Keratinocyte (primary cell): ENCODE measurements around the gene EMP3. TPM values are rescaled to one million over a fixed set of nuclear protein-coding genes. Genes with fewer than 3 reads are reported as not detected.

Experiments
- DNase-seq: peaks from one replicate; pipeline ENCODE4 v3.0.0-alpha.2; 2011; ENCODE audit warnings: low read depth, missing footprints, low spot score
- FAIRE-seq: peaks from 2 replicates; lab custom pipeline; 2011; peaks lifted over from hg19 to GRCh38; lab: Jason Lieb, UNC
- H2AFZ ChIP-seq: 2 replicates; pipeline ENCODE4 v1.6.0; 2012; ENCODE audit warnings: low read length, control low read depth, inconsistent platforms; ENCODE audit not compliant: control insufficient read depth
- H3K27ac ChIP-seq: 2 replicates; pipeline ENCODE4 v1.5.1; 2011; ENCODE audit warnings: low read length; ENCODE audit not compliant: control insufficient read depth, insufficient read depth
- H3K27me3 ChIP-seq: 3 replicates; pipeline ENCODE4 v1.6.0; 2011; ENCODE audit warnings: low read length; ENCODE audit not compliant: control insufficient read depth, insufficient read depth; ENCODE audit errors: extremely low read depth
- H3K36me3 ChIP-seq, 2 experiments: 2 replicates in 1 of 2; 3 replicates in 1 of 2; pipeline ENCODE4 v1.5.1; 2011; ENCODE audit warnings: low read length in 2 of 2, mild to moderate bottlenecking in 1 of 2; ENCODE audit not compliant: control insufficient read depth in 2 of 2, insufficient read depth in 2 of 2; ENCODE audit errors: extremely low read depth in 1 of 2
- H3K4me1 ChIP-seq: 3 replicates; pipeline ENCODE4 v1.5.1; 2011; ENCODE audit warnings: low read length; ENCODE audit not compliant: control insufficient read depth, insufficient read depth; ENCODE audit errors: extremely low read depth
- H3K4me2 ChIP-seq: 3 replicates; pipeline ENCODE4 v1.6.0; 2011; ENCODE audit warnings: low read depth, low read length; ENCODE audit not compliant: control insufficient read depth, insufficient read depth; ENCODE audit errors: extremely low read depth
- H3K4me3 ChIP-seq, 3 experiments: fragments of 200-600 bp in 1 of 3; sonication (generic) in 1 of 3; 2 replicates in 2 of 3; 3 replicates in 1 of 3; pipeline ENCODE4 v1.5.1; 2011 to 2016; ENCODE audit warnings: low read length in 3 of 3, mild to moderate bottlenecking in 3 of 3, control low read depth in 2 of 3, inconsistent platforms in 1 of 3, low read depth in 1 of 3, mixed read lengths in 1 of 3, mixed run types in 1 of 3, moderate library complexity in 1 of 3; ENCODE audit not compliant: control insufficient read depth in 2 of 3, insufficient read depth in 2 of 3; ENCODE audit errors: extremely low read depth in 1 of 3
- H3K79me2 ChIP-seq: 2 replicates; pipeline ENCODE4 v1.6.0; 2012; ENCODE audit warnings: low read length; ENCODE audit not compliant: control insufficient read depth, insufficient read depth
- H3K9ac ChIP-seq: 3 replicates; pipeline ENCODE4 v1.6.0; 2011; ENCODE audit warnings: low read length; ENCODE audit not compliant: control insufficient read depth, insufficient read depth; ENCODE audit errors: extremely low read depth
- H3K9me1 ChIP-seq: 3 replicates; pipeline ENCODE4 v1.6.0; 2011; ENCODE audit warnings: low read length; ENCODE audit not compliant: control insufficient read depth, insufficient read depth; ENCODE audit errors: extremely low read depth
- H3K9me3 ChIP-seq: 2 replicates; pipeline ENCODE4 v1.5.1; 2012; ENCODE audit warnings: low read depth, low read length; ENCODE audit not compliant: control insufficient read depth
- H4K20me1 ChIP-seq: 3 replicates; pipeline ENCODE4 v1.6.0; 2011; ENCODE audit warnings: low read length; ENCODE audit not compliant: control insufficient read depth, insufficient read depth; ENCODE audit errors: extremely low read depth
- EZH2 ChIP-seq: IDR thresholded peaks from one replicate; pipeline ENCODE4 v1.6.1; 2012; ENCODE audit warnings: inconsistent platforms, mild to moderate bottlenecking, low read length, moderate library complexity
- dilution Hi-C: fragments of 300-500 bp; cut with MboI; formaldehyde crosslinking; loops from one replicate; pipeline ENCODE4 v1.7.0; 2020; ENCODE audit warnings: low sequenced_read_pairs; ENCODE audit not compliant: extremely low pct_ligation_motif_present
- polyA plus RNA-seq, 5 experiments: library from polyadenylated mRNA; depleted of rRNA in 3 of 5; stranded (reverse) in 3 of 5; stranded (forward) in 1 of 5; unstranded in 1 of 5; fragments of >200 nt; gene quantifications; 1 replicate in 1 of 5; 2 replicates in 3 of 5; 3 replicates in 1 of 5; pipeline versions ENCODE4 v1.2.1 to v1.2.3, GENCODE V29; 2011 to 2012; ENCODE audit warnings: missing spikeins in 2 of 5, low read depth in 1 of 5, low replicate concordance in 1 of 5
- TF ChIP-seq, protein P1 (sequence below), 3 experiments: IDR thresholded peaks in 1 of 3; conservative IDR thresholded peaks in 1 of 3; optimal IDR thresholded peaks in 1 of 3; 2 replicates in 2 of 3; 3 replicates in 1 of 3; pipeline versions ENCODE3 to v1.5.1; 2011; ENCODE audit warnings: low read length in 3 of 3, mild to moderate bottlenecking in 3 of 3, moderate library complexity in 2 of 3, control low read depth in 1 of 3, inconsistent platforms in 1 of 3; ENCODE audit not compliant: insufficient read depth in 2 of 3; ENCODE audit errors: extremely low read depth in 1 of 3

The EMP3 gene
- polyA plus RNA-seq, 1 donor (not counting 4 experiments of a cell fraction or from before 2014, with no cell fraction given) = 177 TPM

DNA sequence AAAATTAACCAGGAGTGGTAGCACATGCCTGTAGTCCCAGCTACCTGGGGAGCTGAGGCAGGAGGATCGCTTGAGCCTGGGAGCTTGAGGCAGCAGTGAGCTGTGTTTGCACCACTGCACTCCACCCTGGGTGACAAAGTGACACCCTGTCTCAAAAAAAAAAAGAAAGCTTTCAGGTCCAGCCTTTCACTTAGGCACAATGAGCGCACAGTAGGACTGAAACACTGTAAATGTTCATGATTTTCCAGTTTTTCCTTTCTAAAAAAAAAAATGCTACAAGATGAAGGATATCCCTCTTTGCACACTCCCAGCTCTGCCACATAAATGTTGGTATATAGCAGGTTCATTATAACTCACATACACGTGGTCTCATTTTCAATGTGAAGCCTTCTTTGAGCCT lies 37.6 kb upstream of the EMP3 start:
- dilution Hi-C loops = no loop called here
- Histone ChIP-seq H3K36me3 (no peaks in the 10 kb centered on the region), H3K9ac (no peak overlapping the region), H3K4me3 (no peak overlapping the region), H3K79me2 (no peaks in the 10 kb centered on the region), H4K20me1 (no peaks in the 10 kb centered on the region), H3K9me3 (peaks cover 2% of the 10 kb centered on the region), H3K4me2 (no peak overlapping the region), H3K9me1 (no peaks in the 10 kb centered on the region), H3K4me1 (peaks cover 6% of the 10 kb centered on the region), H3K27ac (no peak overlapping the region), H3K27me3 (no peaks in the 10 kb centered on the region), H2AFZ (no peak overlapping the region)
- DNase-seq (no peak), FAIRE-seq (no peak)
- no peak for TF ChIP-seq EZH2
- TF ChIP-seq, protein P1, sequence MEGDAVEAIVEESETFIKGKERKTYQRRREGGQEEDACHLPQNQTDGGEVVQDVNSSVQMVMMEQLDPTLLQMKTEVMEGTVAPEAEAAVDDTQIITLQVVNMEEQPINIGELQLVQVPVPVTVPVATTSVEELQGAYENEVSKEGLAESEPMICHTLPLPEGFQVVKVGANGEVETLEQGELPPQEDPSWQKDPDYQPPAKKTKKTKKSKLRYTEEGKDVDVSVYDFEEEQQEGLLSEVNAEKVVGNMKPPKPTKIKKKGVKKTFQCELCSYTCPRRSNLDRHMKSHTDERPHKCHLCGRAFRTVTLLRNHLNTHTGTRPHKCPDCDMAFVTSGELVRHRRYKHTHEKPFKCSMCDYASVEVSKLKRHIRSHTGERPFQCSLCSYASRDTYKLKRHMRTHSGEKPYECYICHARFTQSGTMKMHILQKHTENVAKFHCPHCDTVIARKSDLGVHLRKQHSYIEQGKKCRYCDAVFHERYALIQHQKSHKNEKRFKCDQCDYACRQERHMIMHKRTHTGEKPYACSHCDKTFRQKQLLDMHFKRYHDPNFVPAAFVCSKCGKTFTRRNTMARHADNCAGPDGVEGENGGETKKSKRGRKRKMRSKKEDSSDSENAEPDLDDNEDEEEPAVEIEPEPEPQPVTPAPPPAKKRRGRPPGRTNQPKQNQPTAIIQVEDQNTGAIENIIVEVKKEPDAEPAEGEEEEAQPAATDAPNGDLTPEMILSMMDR (optimal IDR thresholded peaks at IDR 0.05 in 1 of 3, IDR thresholded peaks at IDR 0.05 in 1 of 3, conservative IDR thresholded peaks at IDR 0.05 in 1 of 3; ENCODE audit: extremely low read depth in 1 of 3, insufficient read depth in 2 of 3, low read length in 3 of 3) = no peak

DNA sequence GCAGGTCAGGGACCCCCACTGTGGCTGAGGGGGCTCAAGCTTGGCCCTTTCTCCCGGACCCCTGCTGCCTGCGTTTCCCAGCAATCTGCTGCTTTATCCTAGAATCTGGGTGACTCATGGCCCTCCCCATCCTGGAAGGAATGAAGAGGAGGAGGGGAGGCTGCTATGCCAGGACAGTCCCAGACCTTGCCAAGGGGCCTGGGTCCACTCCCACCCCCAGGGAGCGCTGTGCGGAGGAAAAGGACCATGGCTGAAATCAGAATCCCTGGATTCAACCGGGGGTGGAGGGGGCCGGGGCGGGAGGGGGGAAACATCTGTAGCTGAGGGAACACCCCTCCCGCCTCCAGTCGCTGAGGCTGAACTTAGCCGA lies 35.0 kb upstream of the EMP3 start:
- no peaks in the 10 kb centered on the region for H3K36me3 ChIP-seq
- H3K79me2 ChIP-seq = no peaks in the 10 kb centered on the region
- dilution Hi-C loops = no loop called here
- H3K4me2 ChIP-seq = peak overlapping the region; percentile 99
- H3K9me1 ChIP-seq = no peaks in the 10 kb centered on the region
- H3K4me3 ChIP-seq = no peak overlapping the region
- FAIRE-seq (no peak), DNase-seq (no peak)
- peaks cover 6% of the 10 kb centered on the region for H3K4me1 ChIP-seq
- TF ChIP-seq, protein P1 (optimal IDR thresholded peaks at IDR 0.05 in 1 of 3, IDR thresholded peaks at IDR 0.05 in 1 of 3, conservative IDR thresholded peaks at IDR 0.05 in 1 of 3; ENCODE audit: extremely low read depth in 1 of 3, insufficient read depth in 2 of 3, low read length in 3 of 3) = peak in 1 of 3 experiments; percentile 2
- TF ChIP-seq EZH2 = no peak
- H3K27me3 ChIP-seq = no peaks in the 10 kb centered on the region
- H2AFZ ChIP-seq = no peak overlapping the region
- no peak overlapping the region for H3K9ac ChIP-seq
- H3K27ac ChIP-seq = no peak overlapping the region
- H3K9me3 ChIP-seq = no peaks in the 10 kb centered on the region
- H4K20me1 ChIP-seq = no peaks in the 10 kb centered on the region
